K562 (cell line): ENCODE measurements around the gene DROSHA. TPM values are rescaled to one million over a fixed set of nuclear protein-coding genes. Genes with fewer than 3 reads are reported as not detected.

ENCODE experiments used
- ATAC-seq: fragments of 200-7000 bp; cut with Tn5 transposase; 3 replicates; pipeline ENCODE4 v1.9.1; 2020; ENCODE audit warnings: moderate library complexity
- BruUV-seq: library from RNA; stranded (reverse); fragments of 400-500 nt; replicated peaks from 2 replicates; lab custom pipeline; 2021; lab: Mats Ljungman, UMichigan
- CTCF ChIA-PET: fragments of 300-600 bp; formaldehyde crosslinking; extraction: SDS; loops from one replicate; lab custom pipeline; 2021; ENCODE audit warnings: low intra/inter-chr PET ratio; lab: Yijun Ruan, JAX
- POLR2A ChIA-PET: fragments of 300-600, 350-650 bp; sonication (Branson Sonifier 250); formaldehyde crosslinking; extraction: SDS; loops from one replicate; lab custom pipeline; 2021; ENCODE audit warnings: antibody characterized with exemption, inconsistent platforms; lab: Yijun Ruan, JAX
- DNase-seq, 4 experiments: peaks; one replicate each; pipeline versions ENCODE4 v3.0.0 to v3.0.0-alpha.2; 2011 to 2018; ENCODE audit warnings: low spot score in 3 of 4, mixed read lengths in 3 of 4; ENCODE audit errors: extremely low read depth in 1 of 4
- FAIRE-seq: peaks from 2 replicates; lab custom pipeline; 2011; peaks lifted over from hg19 to GRCh38; lab: Jason Lieb, UNC
- H2AFZ ChIP-seq: 2 replicates; pipeline ENCODE4 v1.6.0; 2011; ENCODE audit warnings: low read depth, low read length, control low read depth, inconsistent platforms
- H3K27ac ChIP-seq: fragments of 200-600 bp; 3 replicates; pipeline ENCODE4 v1.8.0; 2011; ENCODE audit warnings: low read depth, mild to moderate bottlenecking, control low read depth, inconsistent platforms, low read length, moderate library complexity, mixed read lengths; ENCODE audit errors: extremely low read depth
- H3K27me3 ChIP-seq, 2 experiments: fragments of 300-600 bp in 1 of 2; 2 replicates in 1 of 2; 3 replicates in 1 of 2; pipeline versions ENCODE4 v1.6.0 to v1.8.0; 2011; ENCODE audit warnings: inconsistent platforms in 2 of 2, low read length in 2 of 2, mild to moderate bottlenecking in 1 of 2, mixed read lengths in 1 of 2, moderate library complexity in 1 of 2; ENCODE audit not compliant: control insufficient read depth in 2 of 2, insufficient read depth in 2 of 2
- H3K36me3 ChIP-seq: fragments of 300-600 bp; 3 replicates; pipeline ENCODE4 v1.8.0; 2011; ENCODE audit warnings: mild to moderate bottlenecking, low read length, inconsistent platforms; ENCODE audit not compliant: control insufficient read depth, insufficient read depth
- H3K4me1 ChIP-seq, 2 experiments: fragments of 200-600 bp in 1 of 2; replicated peaks in 1 of 2; 2 replicates in 1 of 2; 3 replicates in 1 of 2; pipeline versions ENCODE4 v1.5.1 to v1.8.0; 2011; ENCODE audit warnings: inconsistent platforms in 2 of 2, low read length in 2 of 2, mild to moderate bottlenecking in 1 of 2, mixed read lengths in 1 of 2, moderate library complexity in 1 of 2; ENCODE audit not compliant: control insufficient read depth in 2 of 2, insufficient read depth in 2 of 2
- H3K4me2 ChIP-seq: 2 replicates; pipeline ENCODE4 v1.6.1; 2011; ENCODE audit warnings: low read length, control low read depth, inconsistent platforms, mixed read lengths; ENCODE audit not compliant: insufficient read depth
- H3K4me3 ChIP-seq: fragments of 200-600 bp; sonication (generic), shearing (Covaris generic); 2 replicates; pipeline ENCODE4 v1.5.1; 2016; ENCODE audit warnings: control low read depth, inconsistent platforms
- H3K79me2 ChIP-seq: fragments of 200-600 bp; 3 replicates; pipeline ENCODE4 v1.8.0; 2011; ENCODE audit warnings: low read length, inconsistent platforms; ENCODE audit not compliant: control insufficient read depth, insufficient read depth
- H3K9ac ChIP-seq, 2 experiments: 2 replicates each; pipeline versions ENCODE4 v1.6.0 to v1.6.1; 2011; ENCODE audit warnings: low read depth in 2 of 2, low read length in 2 of 2, control low read depth in 1 of 2, inconsistent platforms in 1 of 2, mild to moderate bottlenecking in 1 of 2, mixed read lengths in 1 of 2; ENCODE audit not compliant: insufficient read depth in 1 of 2
- H3K9me1 ChIP-seq: one replicate; pipeline ENCODE4 v1.6.0; 2011; ENCODE audit warnings: inconsistent platforms, mild to moderate bottlenecking, low read length, moderate library complexity; ENCODE audit not compliant: control insufficient read depth, insufficient read depth
- H3K9me3 ChIP-seq: replicated peaks from 2 replicates; pipeline ENCODE4 v1.5.1; 2011; ENCODE audit warnings: low read depth, low read length, inconsistent platforms; ENCODE audit not compliant: control insufficient read depth, insufficient read depth
- H4K20me1 ChIP-seq: replicated peaks from 2 replicates; pipeline ENCODE4 v1.6.1; 2011; ENCODE audit warnings: low read length, inconsistent platforms, mixed read lengths; ENCODE audit not compliant: control insufficient read depth, insufficient read depth
- ATF7 ChIP-seq: fragments of 450-650 bp; IDR thresholded peaks from 2 replicates; pipeline ENCODE4 v1.7.1; 2014; ENCODE audit warnings: mild to moderate bottlenecking, moderate library complexity
- BACH1 ChIP-seq: fragments of 200-800 bp; sonication (Bioruptor generic); IDR thresholded peaks from 2 replicates; pipeline ENCODE4 v1.6.1; 2016; ENCODE audit warnings: missing genetic modification characterization, missing compliant biosample characterization
- CBX1 ChIP-seq: sonication (generic); IDR thresholded peaks from 2 replicates; pipeline ENCODE4 v1.6.1; 2016; ENCODE audit warnings: antibody characterized with exemption, low read depth, mild to moderate bottlenecking
- CBX2 ChIP-seq: fragments of 200-600 bp; sonication (generic); IDR thresholded peaks from one replicate; pipeline ENCODE4 v1.6.1; 2012; ENCODE audit warnings: mild to moderate bottlenecking, low read length, inconsistent platforms; ENCODE audit not compliant: insufficient read depth, poor library complexity, severe bottlenecking
- GABPA ChIP-seq: fragments of 200-800 bp; sonication (Bioruptor generic); conservative IDR thresholded peaks from 2 replicates; pipeline ENCODE4 v1.6.1; 2016; ENCODE audit warnings: low read depth, missing genetic modification characterization, missing compliant biosample characterization
- JUND ChIP-seq, 2 experiments: IDR thresholded peaks; 2 replicates in 1 of 2; 3 replicates in 1 of 2; pipeline ENCODE4 v1.6.1; 2011; ENCODE audit warnings: borderline replicate concordance in 2 of 2, low read depth in 2 of 2, low read length in 2 of 2, improper control_type of control experiment in 1 of 2, missing biosample characterization in 1 of 2, missing genetic modification characterization in 1 of 2, missing genetic modification reagents in 1 of 2
- KLF16 ChIP-seq: IDR thresholded peaks from 2 replicates; pipeline ENCODE4 v1.6.1; 2016; ENCODE audit warnings: antibody characterized with exemption
- L3MBTL2 ChIP-seq: fragments of 450-650 bp; IDR thresholded peaks from 2 replicates; pipeline ENCODE4 v1.6.1; 2016; ENCODE audit warnings: mild to moderate bottlenecking, moderate library complexity
- LEF1 ChIP-seq: fragments of 450-650 bp; IDR thresholded peaks from 2 replicates; pipeline ENCODE4 v1.6.1; 2016; ENCODE audit warnings: mild to moderate bottlenecking
- MAZ ChIP-seq, 2 experiments: fragments of 450-650 bp in 1 of 2; sonication (generic) in 1 of 2; formaldehyde crosslinking; IDR thresholded peaks in 1 of 2; conservative IDR thresholded peaks in 1 of 2; 2 replicates each; pipeline versions ENCODE4 v1.4.0 to v1.5.0; 2020; ENCODE audit warnings: mild to moderate bottlenecking in 1 of 2, missing genetic modification reagents in 1 of 2
- NFE2 ChIP-seq: IDR thresholded peaks from 2 replicates; pipeline ENCODE4 v1.6.1; 2014; ENCODE audit warnings: antibody characterized with exemption, low read depth
- NUFIP1 ChIP-seq: fragments of 450-650 bp; IDR thresholded peaks from 2 replicates; pipeline ENCODE4 v1.6.1; 2018; ENCODE audit not compliant: partially characterized antibody
- RCOR1 ChIP-seq, 2 experiments: IDR thresholded peaks; 2 replicates each; pipeline ENCODE4 v1.6.1; 2012; ENCODE audit warnings: low read depth in 2 of 2, low read length in 2 of 2, borderline replicate concordance in 1 of 2, improper control_type of control experiment in 1 of 2
- SMAD2 ChIP-seq: fragments of 150-350 bp; IDR thresholded peaks from 2 replicates; pipeline ENCODE4 v1.6.1; 2014; ENCODE audit warnings: low read depth, mild to moderate bottlenecking, low read length
- SRF ChIP-seq, 2 experiments: fragments of 250-450, 450-650 bp in 1 of 2; sonication (Bioruptor Pico) in 1 of 2; sonication (generic) in 1 of 2; formaldehyde crosslinking; IDR thresholded peaks; 2 replicates each; pipeline versions ENCODE4 v1.5.0 to v1.5.1; 2020 to 2022; ENCODE audit warnings: mild to moderate bottlenecking in 1 of 2, missing genetic modification reagents in 1 of 2
- TRIM24 ChIP-seq, 2 experiments: fragments of 450-650 bp; IDR thresholded peaks; 2 replicates each; pipeline ENCODE4 v1.6.1; 2016
- ZNF134 ChIP-seq: fragments of 250-450 bp; sonication (Bioruptor Pico); conservative IDR thresholded peaks from 2 replicates; pipeline ENCODE4 v1.4.0; 2020
- ZNF140 ChIP-seq: fragments of 250-450 bp; sonication (Bioruptor Pico); IDR thresholded peaks from 2 replicates; pipeline ENCODE4 v1.8.0; 2021; ENCODE audit warnings: moderate library complexity, mild to moderate bottlenecking, inconsistent platforms
- WGBS: fragments of 100-300 bp; shearing (Covaris generic); methylation state at CpG from one replicate; pipeline ENCODE4 v1.1.6; 2016; ENCODE audit warnings: low coverage, mixed read lengths; ENCODE audit not compliant: insufficient coverage; ENCODE audit errors: missing lambda C conversion rate; 5-methylcytosine and 5-hydroxymethylcytosine counted together
- in situ Hi-C: fragments of 300-500 bp; cut with MboI; formaldehyde crosslinking; loops from 4 replicates; pipeline ENCODE4 v1.15.0; 2018; ENCODE audit warnings: inconsistent platforms, mixed read lengths
- intact Hi-C: fragments of 100-400 bp; cut with micrococcal nuclease; formaldehyde crosslinking; loops from 2 replicates; pipeline ENCODE4 v1.14.2; 2022
- polyA plus RNA-seq, 8 experiments: library from polyadenylated mRNA; depleted of rRNA in 4 of 8; stranded (reverse) in 5 of 8; unstranded in 3 of 8; fragments of >200 nt; fragmentation: Nextera tagmentation in 2 of 8; fragmentation: Illumina TruSeq in 1 of 8; extraction: Ambion mirVana in 2 of 8; extraction: Trizol in 1 of 8; gene quantifications; 2 replicates each; pipeline versions ENCODE4 v1.2.1 to v1.2.3, GENCODE V29; 2011 to 2014; ENCODE audit warnings: inconsistent platforms in 1 of 8, missing spikeins in 1 of 8
- total RNA-seq, 7 experiments: library from RNA; depleted of rRNA in 6 of 7; stranded (reverse); fragments of >200 nt in 6 of 7; fragmentation: Illumina TruSeq in 2 of 7; extraction: Trizol in 2 of 7; gene quantifications; 2 replicates each; pipeline versions ENCODE4 v1.2.1 to v1.2.3, GENCODE V29; 2011 to 2021; ENCODE audit warnings: low replicate concordance in 1 of 7
- TF ChIP-seq, protein P1 (sequence below): fragments of 450-650 bp; formaldehyde crosslinking; IDR thresholded peaks from 2 replicates; pipeline ENCODE4 v1.4.0; 2022; ENCODE audit warnings: mild to moderate bottlenecking, moderate library complexity
- TF ChIP-seq, protein P2 (sequence below), 3 experiments: IDR thresholded peaks in 2 of 3; conservative IDR thresholded peaks in 1 of 3; 2 replicates each; pipeline ENCODE4 v1.5.1; 2011 to 2012; ENCODE audit warnings: low read length in 3 of 3, mild to moderate bottlenecking in 3 of 3, control low read depth in 2 of 3, improper control_type of control experiment in 1 of 3, inconsistent platforms in 1 of 3, low read depth in 1 of 3, mixed read lengths in 1 of 3, moderate library complexity in 1 of 3; ENCODE audit not compliant: insufficient read depth in 2 of 3

The DROSHA gene
- total and polyA plus RNA-seq, 9 of the 15 experiments (the other 6 are each of a cell fraction or from before 2014, with no cell fraction given) = 52.5 to 109 (median 68.9) TPM

DNA sequence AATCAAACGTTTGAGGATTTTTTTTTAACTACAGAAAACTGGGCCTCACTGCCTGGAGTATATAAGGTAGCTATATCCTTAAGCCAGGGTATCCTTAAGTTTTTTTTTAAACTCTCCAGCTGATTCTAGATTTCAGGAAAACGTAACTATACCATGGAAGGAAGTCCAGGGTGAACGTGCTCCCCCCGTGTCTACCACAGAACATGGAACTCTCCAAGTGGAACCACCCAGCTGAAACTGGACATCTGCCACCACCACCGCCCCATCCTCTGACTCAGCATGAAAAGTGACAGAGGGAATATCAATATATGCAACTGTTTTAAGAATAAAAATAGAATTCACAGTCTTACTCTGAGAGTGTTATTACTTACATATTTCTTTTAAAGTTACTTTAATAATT, 61.3 kb downstream of the DROSHA start:
- Histone ChIP-seq H3K9me3 (no peaks in the 10 kb centered on the region), H3K27ac (peak overlapping the region; percentile 60), H3K9ac (peak overlapping the region in 1 of 2 experiments; percentile 47; a peak in 2 of 4 replicates), H2AFZ (peak overlapping the region; percentile 63), H4K20me1 (no peaks in the 10 kb centered on the region), H3K79me2 (no peaks in the 10 kb centered on the region), H3K4me2 (peak overlapping the region; percentile 15; the same call in 1 of the 2 replicates), H3K27me3 (no peaks in the 10 kb centered on the region), H3K4me1 (peaks cover 0 to 3% of the 10 kb centered on the region in 2 experiments; a peak in 4 of 5 replicates), H3K4me3 (no peak overlapping the region), H3K36me3 (peaks cover 59% of the 10 kb centered on the region), H3K9me1 (no peaks in the 10 kb centered on the region)
- ATAC-seq (peak; percentile 98), DNase-seq (peak; percentile 62 to 90 (median 77)), FAIRE-seq (peak; percentile 87)
- WGBS = 3% methylated on average over 5 of the region's 5 CpGs
- intact Hi-C loops = no loop called here
- ChIA-PET POLR2A (interaction anchor here (0.5 to 1.3 kb wide), 4 partner anchors 11 to 66 kb away, joined by 3 to 7 read pairs (median 4); partner anchors contain the start of genes C5orf22 and DROSHA), CTCF (no interaction called here)
- BruUV-seq = no TSS peak
- in situ Hi-C loops = no loop called here
- peak; percentile 33; the same call in 1 of the 2 replicates for TF ChIP-seq GABPA (tag)
- TF ChIP-seq, protein P1, sequence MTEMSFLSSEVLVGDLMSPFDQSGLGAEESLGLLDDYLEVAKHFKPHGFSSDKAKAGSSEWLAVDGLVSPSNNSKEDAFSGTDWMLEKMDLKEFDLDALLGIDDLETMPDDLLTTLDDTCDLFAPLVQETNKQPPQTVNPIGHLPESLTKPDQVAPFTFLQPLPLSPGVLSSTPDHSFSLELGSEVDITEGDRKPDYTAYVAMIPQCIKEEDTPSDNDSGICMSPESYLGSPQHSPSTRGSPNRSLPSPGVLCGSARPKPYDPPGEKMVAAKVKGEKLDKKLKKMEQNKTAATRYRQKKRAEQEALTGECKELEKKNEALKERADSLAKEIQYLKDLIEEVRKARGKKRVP (CRISPR knock-in tag) = 0 out of 2 replicates have a peak, but pooled peaks have one; percentile 37
- TF ChIP-seq ATF7 = peak; percentile 85
- no peak for TF ChIP-seq CBX2
- 0 out of 4 replicates have a peak, but pooled peaks have one; percentile 19 to 27 for TF ChIP-seq MAZ (CRISPR knock-in tag; conservative IDR thresholded peaks at IDR 0.05 in 1 of 2, IDR thresholded peaks at IDR 0.05 in 1 of 2)
- TF ChIP-seq CBX1 = no peak
- TF ChIP-seq NFE2 = peak; percentile 97
- TF ChIP-seq, protein P2, sequence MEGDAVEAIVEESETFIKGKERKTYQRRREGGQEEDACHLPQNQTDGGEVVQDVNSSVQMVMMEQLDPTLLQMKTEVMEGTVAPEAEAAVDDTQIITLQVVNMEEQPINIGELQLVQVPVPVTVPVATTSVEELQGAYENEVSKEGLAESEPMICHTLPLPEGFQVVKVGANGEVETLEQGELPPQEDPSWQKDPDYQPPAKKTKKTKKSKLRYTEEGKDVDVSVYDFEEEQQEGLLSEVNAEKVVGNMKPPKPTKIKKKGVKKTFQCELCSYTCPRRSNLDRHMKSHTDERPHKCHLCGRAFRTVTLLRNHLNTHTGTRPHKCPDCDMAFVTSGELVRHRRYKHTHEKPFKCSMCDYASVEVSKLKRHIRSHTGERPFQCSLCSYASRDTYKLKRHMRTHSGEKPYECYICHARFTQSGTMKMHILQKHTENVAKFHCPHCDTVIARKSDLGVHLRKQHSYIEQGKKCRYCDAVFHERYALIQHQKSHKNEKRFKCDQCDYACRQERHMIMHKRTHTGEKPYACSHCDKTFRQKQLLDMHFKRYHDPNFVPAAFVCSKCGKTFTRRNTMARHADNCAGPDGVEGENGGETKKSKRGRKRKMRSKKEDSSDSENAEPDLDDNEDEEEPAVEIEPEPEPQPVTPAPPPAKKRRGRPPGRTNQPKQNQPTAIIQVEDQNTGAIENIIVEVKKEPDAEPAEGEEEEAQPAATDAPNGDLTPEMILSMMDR (IDR thresholded peaks at IDR 0.05 in 2 of 3, conservative IDR thresholded peaks at IDR 0.05 in 1 of 3; ENCODE audit: insufficient read depth in 2 of 3, low read depth in 1 of 3, low read length in 3 of 3) = 0 out of 6 replicates have a peak, but pooled peaks of 1 of the 3 experiments have one; percentile 1
- no peak for TF ChIP-seq SRF (CRISPR knock-in tag; IDR thresholded peaks at IDR 0.05)
- TF ChIP-seq RCOR1 (IDR thresholded peaks at IDR 0.05; ENCODE audit: borderline replicate concordance in 1 of 2, low read depth in 2 of 2, low read length in 2 of 2) = peak in 1 of 2 experiments; percentile 55; a peak in 1 of 4 replicates
- peak; percentile 63; the same call in 1 of the 2 replicates for TF ChIP-seq KLF16
- no peak for TF ChIP-seq NUFIP1
- TF ChIP-seq ZNF140 (CRISPR knock-in tag) = no peak
- TF ChIP-seq L3MBTL2 = peak; percentile 62
- peak in 1 of 2 experiments; percentile 48; a peak in 2 of 4 replicates for TF ChIP-seq TRIM24 (IDR thresholded peaks at IDR 0.05)
- TF ChIP-seq ZNF134 = no peak
- peak; percentile 65; the same call in 1 of the 2 replicates for TF ChIP-seq LEF1
- TF ChIP-seq BACH1 (tag) = peak; percentile 68; the same call in 1 of the 2 replicates
- peak; percentile 83 for TF ChIP-seq JUND (IDR thresholded peaks at IDR 0.05; ENCODE audit: borderline replicate concordance, low read depth, low read length)
- TF ChIP-seq JUND (tag; IDR thresholded peaks at IDR 0.05; ENCODE audit: borderline replicate concordance, low read depth, low read length) = peak; percentile 58; the same call in 1 of the 3 replicates
- TF ChIP-seq SMAD2 = no peak
